ENCODE results near the gene RIPPLY2.

- TF ChIP-seq CTCF (IDR thresholded peaks at IDR 0.05) = no peak
- TF ChIP-seq ZFX (IDR thresholded peaks at IDR 0.05; ENCODE audit: borderline replicate concordance) = no peak
Measured at GRCh38 chr6:83904395-83904794, 51.2 kb downstream of the RIPPLY2 start.
